Measurements from ENCODE around the gene C16orf92. TPM values are rescaled to one million over a fixed set of nuclear protein-coding genes. Genes with fewer than 3 reads are reported as not detected.

The C16orf92 gene
- total and polyA plus RNA-seq, 2 experiments from 2014 or later = 0.34 TPM; not detected in 1

DNA sequence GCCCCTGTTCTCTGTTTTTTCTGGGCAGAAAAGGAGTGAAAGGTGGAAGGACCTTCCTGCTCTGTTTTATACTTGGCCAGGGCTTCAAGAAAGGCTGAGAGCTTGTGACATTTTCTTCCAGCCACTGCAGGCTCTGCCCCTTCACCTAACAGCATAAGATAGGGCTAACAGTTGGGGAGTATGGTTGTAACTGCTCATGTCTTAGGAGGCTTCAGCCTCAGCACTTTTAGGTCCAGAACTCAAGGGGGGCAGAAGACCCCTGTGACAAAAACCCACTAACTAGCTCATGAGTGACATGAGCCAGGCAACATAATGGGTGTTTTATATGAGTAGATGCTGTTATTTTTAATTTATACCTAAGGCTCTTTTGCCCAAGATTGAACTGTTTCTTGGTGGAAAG, 47.5 kb downstream of the C16orf92 start (continued):
- TF ChIP-seq ZNF462 (CRISPR knock-in tag; IDR thresholded peaks at IDR 0.05) = no peak
- no peak for TF ChIP-seq STAT1 (IDR thresholded peaks at IDR 0.05; ENCODE audit: unreplicated experiment)

Other genes with a start within 250 kb of the C16orf92 start
- not detected in 2 replicates for gene ZG16, start 244.9 kb upstream of the C16orf92 start, total RNA-seq (2014; rRNA removed; shearing (Covaris generic))
- not detected in 2 replicates for gene ZG16, start 244.9 kb upstream of the C16orf92 start, polyA plus RNA-seq (2016; fragmentation: Nextera tagmentation; extraction: Ambion mirVana)
- 179 and 192 TPM in 2 replicates for gene KIF22, start 232.4 kb upstream of the C16orf92 start, total RNA-seq (2014; rRNA removed; shearing (Covaris generic))
- gene KIF22, start 232.4 kb upstream of the C16orf92 start, polyA plus RNA-seq (2016; fragmentation: Nextera tagmentation; extraction: Ambion mirVana) = 110 and 120 TPM in 2 replicates
- gene MAZ, start 216.7 kb upstream of the C16orf92 start, total RNA-seq (2014; rRNA removed; shearing (Covaris generic)) = 181 and 270 TPM in 2 replicates
- gene MAZ, start 216.7 kb upstream of the C16orf92 start, polyA plus RNA-seq (2016; fragmentation: Nextera tagmentation; extraction: Ambion mirVana) = 155 and 170 TPM in 2 replicates
- 8.9 and 13.3 TPM in 2 replicates for gene PRRT2, start 211.0 kb upstream of the C16orf92 start, total RNA-seq (2014; rRNA removed; shearing (Covaris generic))
- 13.6 and 16.6 TPM in 2 replicates for gene PRRT2, start 211.0 kb upstream of the C16orf92 start, polyA plus RNA-seq (2016; fragmentation: Nextera tagmentation; extraction: Ambion mirVana)
- 59.7 and 67.6 TPM in 2 replicates for gene PAGR1, start 207.0 kb upstream of the C16orf92 start, total RNA-seq (2014; rRNA removed; shearing (Covaris generic))
- 76.7 and 78.7 TPM in 2 replicates for gene PAGR1, start 207.0 kb upstream of the C16orf92 start, polyA plus RNA-seq (2016; fragmentation: Nextera tagmentation; extraction: Ambion mirVana)
- gene MVP, start 202.7 kb upstream of the C16orf92 start, total RNA-seq (2014; rRNA removed; shearing (Covaris generic)) = 2.6 and 3.7 TPM in 2 replicates
- gene MVP, start 202.7 kb upstream of the C16orf92 start, polyA plus RNA-seq (2016; fragmentation: Nextera tagmentation; extraction: Ambion mirVana) = 1.4 and 2.0 TPM in 2 replicates
- gene CDIPT, start 160.0 kb upstream of the C16orf92 start, total RNA-seq (2014; rRNA removed; shearing (Covaris generic)) = 60.0 and 78.1 TPM in 2 replicates
- 35.7 and 36.2 TPM in 2 replicates for gene CDIPT, start 160.0 kb upstream of the C16orf92 start, polyA plus RNA-seq (2016; fragmentation: Nextera tagmentation; extraction: Ambion mirVana)
- 55.8 and 71.9 TPM in 2 replicates for gene SEZ6L2, start 123.6 kb upstream of the C16orf92 start, total RNA-seq (2014; rRNA removed; shearing (Covaris generic))
- 17.8 and 18.0 TPM in 2 replicates for gene SEZ6L2, start 123.6 kb upstream of the C16orf92 start, polyA plus RNA-seq (2016; fragmentation: Nextera tagmentation; extraction: Ambion mirVana)
- 11.3 and 20.6 TPM in 2 replicates for gene ASPHD1, start 122.7 kb upstream of the C16orf92 start, total RNA-seq (2014; rRNA removed; shearing (Covaris generic))
- gene ASPHD1, start 122.7 kb upstream of the C16orf92 start, polyA plus RNA-seq (2016; fragmentation: Nextera tagmentation; extraction: Ambion mirVana) = 12.4 and 15.5 TPM in 2 replicates
- gene KCTD13, start 97.0 kb upstream of the C16orf92 start, total RNA-seq (2014; rRNA removed; shearing (Covaris generic)) = 8.9 and 12.2 TPM in 2 replicates
- 8.7 and 10.1 TPM in 2 replicates for gene KCTD13, start 97.0 kb upstream of the C16orf92 start, polyA plus RNA-seq (2016; fragmentation: Nextera tagmentation; extraction: Ambion mirVana)
- 39.2 and 50.0 TPM in 2 replicates for gene TMEM219, start 61.1 kb upstream of the C16orf92 start, total RNA-seq (2014; rRNA removed; shearing (Covaris generic))
- gene TMEM219, start 61.1 kb upstream of the C16orf92 start, polyA plus RNA-seq (2016; fragmentation: Nextera tagmentation; extraction: Ambion mirVana) = 81.5 and 82.3 TPM in 2 replicates
- gene TAOK2, start 49.3 kb upstream of the C16orf92 start, total RNA-seq (2014; rRNA removed; shearing (Covaris generic)) = 36.5 and 45.2 TPM in 2 replicates
- 8.8 and 10.1 TPM in 2 replicates for gene TAOK2, start 49.3 kb upstream of the C16orf92 start, polyA plus RNA-seq (2016; fragmentation: Nextera tagmentation; extraction: Ambion mirVana)
- gene HIRIP3, start 27.6 kb upstream of the C16orf92 start, total RNA-seq (2014; rRNA removed; shearing (Covaris generic)) = 10.4 and 13.4 TPM in 2 replicates
- 18.5 and 19.1 TPM in 2 replicates for gene HIRIP3, start 27.6 kb upstream of the C16orf92 start, polyA plus RNA-seq (2016; fragmentation: Nextera tagmentation; extraction: Ambion mirVana)
- 71.0 and 92.8 TPM in 2 replicates for gene INO80E, start 27.0 kb upstream of the C16orf92 start, total RNA-seq (2014; rRNA removed; shearing (Covaris generic))
- gene INO80E, start 27.0 kb upstream of the C16orf92 start, polyA plus RNA-seq (2016; fragmentation: Nextera tagmentation; extraction: Ambion mirVana) = 66.0 and 66.2 TPM in 2 replicates
- 7.5 and 10.0 TPM in 2 replicates for gene DOC2A, start 12.2 kb upstream of the C16orf92 start, total RNA-seq (2014; rRNA removed; shearing (Covaris generic))
- gene DOC2A, start 12.2 kb upstream of the C16orf92 start, polyA plus RNA-seq (2016; fragmentation: Nextera tagmentation; extraction: Ambion mirVana) = 9.8 and 10.4 TPM in 2 replicates
- 28.2 and 37.4 TPM in 2 replicates for gene TLCD3B, start 8.1 kb downstream of the C16orf92 start, total RNA-seq (2014; rRNA removed; shearing (Covaris generic))
- 14.2 and 16.3 TPM in 2 replicates for gene TLCD3B, start 8.1 kb downstream of the C16orf92 start, polyA plus RNA-seq (2016; fragmentation: Nextera tagmentation; extraction: Ambion mirVana)
- gene ALDOA, start 42.6 kb downstream of the C16orf92 start, total RNA-seq (2014; rRNA removed; shearing (Covaris generic)) = 1,113 and 1,306 TPM in 2 replicates
- gene ALDOA, start 42.6 kb downstream of the C16orf92 start, polyA plus RNA-seq (2016; fragmentation: Nextera tagmentation; extraction: Ambion mirVana) = 1,054 and 1,067 TPM in 2 replicates
- 108 and 120 TPM in 2 replicates for gene PPP4C, start 52.8 kb downstream of the C16orf92 start, total RNA-seq (2014; rRNA removed; shearing (Covaris generic))
- 169 and 170 TPM in 2 replicates for gene PPP4C, start 52.8 kb downstream of the C16orf92 start, polyA plus RNA-seq (2016; fragmentation: Nextera tagmentation; extraction: Ambion mirVana)
- 1.1 and 2.3 TPM in 2 replicates for gene TBX6, start 68.7 kb downstream of the C16orf92 start, total RNA-seq (2014; rRNA removed; shearing (Covaris generic))
- gene TBX6, start 68.7 kb downstream of the C16orf92 start, polyA plus RNA-seq (2016; fragmentation: Nextera tagmentation; extraction: Ambion mirVana) = 1.9 and 2.4 TPM in 2 replicates
- 21.8 and 27.8 TPM in 2 replicates for gene YPEL3, start 73.0 kb downstream of the C16orf92 start, total RNA-seq (2014; rRNA removed; shearing (Covaris generic))
- gene YPEL3, start 73.0 kb downstream of the C16orf92 start, polyA plus RNA-seq (2016; fragmentation: Nextera tagmentation; extraction: Ambion mirVana) = 81.7 and 86.1 TPM in 2 replicates
- 0.94 TPM in 1 of 2 replicates, not detected in the other for gene GDPD3, start 90.3 kb downstream of the C16orf92 start, total RNA-seq (2014; rRNA removed; shearing (Covaris generic))
- gene GDPD3, start 90.3 kb downstream of the C16orf92 start, polyA plus RNA-seq (2016; fragmentation: Nextera tagmentation; extraction: Ambion mirVana) = 1.1 and 1.4 TPM in 2 replicates
- gene MAPK3, start 100.0 kb downstream of the C16orf92 start, total RNA-seq (2014; rRNA removed; shearing (Covaris generic)) = 14.5 and 22.4 TPM in 2 replicates
- 17.9 and 19.7 TPM in 2 replicates for gene MAPK3, start 100.0 kb downstream of the C16orf92 start, polyA plus RNA-seq (2016; fragmentation: Nextera tagmentation; extraction: Ambion mirVana)
- gene CORO1A, start 160.4 kb downstream of the C16orf92 start, total RNA-seq (2014; rRNA removed; shearing (Covaris generic)) = 17.9 and 23.5 TPM in 2 replicates
- gene CORO1A, start 160.4 kb downstream of the C16orf92 start, polyA plus RNA-seq (2016; fragmentation: Nextera tagmentation; extraction: Ambion mirVana) = 10.2 and 13.8 TPM in 2 replicates
- gene BOLA2B, start 170.5 kb downstream of the C16orf92 start, total RNA-seq (2014; rRNA removed; shearing (Covaris generic)) = 335 and 350 TPM in 2 replicates
- 659 and 682 TPM in 2 replicates for gene BOLA2B, start 170.5 kb downstream of the C16orf92 start, polyA plus RNA-seq (2016; fragmentation: Nextera tagmentation; extraction: Ambion mirVana)
- gene SLX1A, start 170.7 kb downstream of the C16orf92 start, total RNA-seq (2014; rRNA removed; shearing (Covaris generic)) = 27.3 and 29.5 TPM in 2 replicates
- gene SLX1A, start 170.7 kb downstream of the C16orf92 start, polyA plus RNA-seq (2016; fragmentation: Nextera tagmentation; extraction: Ambion mirVana) = 97.5 and 112 TPM in 2 replicates
- gene SULT1A3, start 176.1 kb downstream of the C16orf92 start, total RNA-seq (2014; rRNA removed; shearing (Covaris generic)) = 2.8 and 11.2 TPM in 2 replicates
- 17.4 and 19.5 TPM in 2 replicates for gene SULT1A3, start 176.1 kb downstream of the C16orf92 start, polyA plus RNA-seq (2016; fragmentation: Nextera tagmentation; extraction: Ambion mirVana)
- 2.2 and 7.6 TPM in 2 replicates for gene NPIPB13, start 225.3 kb downstream of the C16orf92 start, total RNA-seq (2014; rRNA removed; shearing (Covaris generic))
- 5.7 and 7.5 TPM in 2 replicates for gene NPIPB13, start 225.3 kb downstream of the C16orf92 start, polyA plus RNA-seq (2016; fragmentation: Nextera tagmentation; extraction: Ambion mirVana)